Left renal pelvis (tissue), 4 donors: Measurements from ENCODE around the gene CLHC1. TPM values are rescaled to one million over a fixed set of nuclear protein-coding genes. Genes with fewer than 3 reads are reported as not detected.

Experiments
- DNase-seq, 4 donors: peaks; one replicate each; pipeline ENCODE4 v3.0.0-alpha.2; 2013; ENCODE audit warnings: low read depth in 4 of 4, low spot score in 3 of 4
- polyA plus RNA-seq, 4 donors: library from polyadenylated mRNA; unstranded; fragments of 120-200 nt; gene quantifications; one replicate each; pipeline ENCODE4 v1.2.1, GENCODE V29; 2013; ENCODE audit not compliant: insufficient read length in 4 of 4

CLHC1 gene
- polyA plus RNA-seq, 4 donors, result 20.7 to 31.9 (median 25.0) TPM

GRCh38 chr2:55169915-55170314 is 62.2 kb downstream of the CLHC1 start:
- no peak for DNase-seq

- DNase-seq, result no peak
Observed at GRCh38 chr2:55169359-55169758, 62.7 kb downstream of the CLHC1 start.

GRCh38 chr2:55168221-55169154 is 63.6 kb downstream of the CLHC1 start:
- no peak for DNase-seq

- no peak for DNase-seq
Observed at GRCh38 chr2:55165626-55166025, 66.5 kb downstream of the CLHC1 start.

- DNase-seq, result no peak
Observed at GRCh38 chr2:55164534-55165480, 67.3 kb downstream of the CLHC1 start.

- no peak for DNase-seq
Observed at GRCh38 chr2:55163941-55164390, 68.1 kb downstream of the CLHC1 start.

GRCh38 chr2:55163274-55163721 is 68.8 kb downstream of the CLHC1 start:
- no peak for DNase-seq

- DNase-seq, result no peak
Observed at GRCh38 chr2:55162284-55163006, 69.6 kb downstream of the CLHC1 start.

GRCh38 chr2:55161295-55162210 is 70.5 kb downstream of the CLHC1 start:
- no peak for DNase-seq

GRCh38 chr2:55160422-55160821 is 71.7 kb downstream of the CLHC1 start:
- DNase-seq, result no peak

- no peak for DNase-seq
Observed at GRCh38 chr2:55159752-55160151, 72.3 kb downstream of the CLHC1 start.

- DNase-seq, result no peak
Observed at GRCh38 chr2:55159037-55159651, 72.9 kb downstream of the CLHC1 start.

GRCh38 chr2:55158111-55158814 is 73.8 kb downstream of the CLHC1 start:
- DNase-seq, result no peak

- DNase-seq, result no peak
Observed at GRCh38 chr2:55157474-55157884, 74.6 kb downstream of the CLHC1 start.

GRCh38 chr2:55156984-55157383 is 75.1 kb downstream of the CLHC1 start:
- no peak for DNase-seq

- no peak for DNase-seq
Observed at GRCh38 chr2:55156326-55156725, 75.8 kb downstream of the CLHC1 start.

- DNase-seq, result no peak
Observed at GRCh38 chr2:55155764-55156281, 76.3 kb downstream of the CLHC1 start.

GRCh38 chr2:55155206-55155605 is 76.9 kb downstream of the CLHC1 start:
- DNase-seq, result no peak
